ENCODE measurements around the gene MAN1C1. TPM values are rescaled to one million over a fixed set of nuclear protein-coding genes. Genes with fewer than 3 reads are reported as not detected.

The MAN1C1 gene
- total RNA-seq, 1 experiment from 2014 or later = 16.8 TPM

DNA sequence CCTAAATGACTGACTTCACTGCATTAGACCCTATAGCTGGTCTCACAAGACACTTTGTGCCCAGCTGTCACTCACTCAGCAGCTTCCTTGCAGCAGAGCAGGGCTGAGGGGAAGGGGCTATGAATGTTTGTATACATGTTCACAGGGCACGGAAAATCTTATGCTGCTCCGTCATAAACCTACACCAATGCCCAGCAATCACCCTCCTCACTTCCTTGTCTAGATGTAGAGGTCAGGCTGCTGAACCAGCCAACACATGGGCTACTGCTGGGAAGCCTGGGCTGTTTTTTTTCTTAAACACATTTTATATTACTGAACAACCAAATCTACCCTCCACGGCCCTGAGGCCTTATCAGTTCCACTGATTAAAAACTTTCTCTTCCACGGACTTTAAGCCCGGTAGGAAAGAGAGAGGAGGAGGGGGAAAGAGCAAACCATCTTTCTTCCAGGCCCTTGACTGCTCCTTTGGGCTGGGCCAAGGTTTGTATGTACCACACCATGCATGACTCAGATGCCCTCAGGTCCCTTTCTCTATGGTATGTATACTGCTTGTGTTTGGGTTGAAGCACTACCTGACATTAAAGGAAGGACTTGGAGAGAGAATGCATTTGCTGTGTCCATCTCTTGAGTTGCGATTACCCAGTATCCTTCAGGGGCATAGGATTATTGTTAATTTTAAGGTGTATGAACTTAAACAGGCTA lies 215.9 kb downstream of the MAN1C1 start:
- Mint-ChIP-seq H3K36me3 (peaks cover 77% of the 10 kb centered on the region), H3K27me3 (ENCODE audit: low read depth) (no peaks in the 10 kb centered on the region), H3K4me1 (no peaks in the 10 kb centered on the region), H3K4me3 (no peak overlapping the region), H3K27ac (no peak overlapping the region), H3K9me3 (no peaks in the 10 kb centered on the region)
- CTCF ChIA-PET = interaction anchor here (1.0 kb wide), 1 partner anchor 204 kb away, joined by 4 read pairs; no protein-coding TSS in a partner anchor
- DNase-seq (ENCODE audit: low spot score) (no peak), ATAC-seq (no peak)
- POLR2A ChIA-PET = no interaction called here
- TF ChIP-seq ZBTB21 (CRISPR knock-in tag; IDR thresholded peaks at IDR 0.05; ENCODE audit: borderline replicate concordance) (no peak), OVOL2 (CRISPR knock-in tag; IDR thresholded peaks at IDR 0.05; ENCODE audit: borderline replicate concordance) (no peak), PRRX2 (CRISPR knock-in tag; IDR thresholded peaks at IDR 0.05) (no peak), ELF4 (CRISPR knock-in tag; IDR thresholded peaks at IDR 0.05; ENCODE audit: low read depth) (no peak), RELA (CRISPR knock-in tag; IDR thresholded peaks at IDR 0.05; ENCODE audit: borderline replicate concordance) (no peak), FOXJ3 (CRISPR knock-in tag; IDR thresholded peaks at IDR 0.05; ENCODE audit: borderline replicate concordance) (no peak), ZNF671 (CRISPR knock-in tag; IDR thresholded peaks at IDR 0.05) (no peak), TCF7 (CRISPR knock-in tag; IDR thresholded peaks at IDR 0.05; ENCODE audit: low read depth) (no peak), CREM (CRISPR knock-in tag; IDR thresholded peaks at IDR 0.05) (no peak)
- TF ChIP-seq, protein P1, sequence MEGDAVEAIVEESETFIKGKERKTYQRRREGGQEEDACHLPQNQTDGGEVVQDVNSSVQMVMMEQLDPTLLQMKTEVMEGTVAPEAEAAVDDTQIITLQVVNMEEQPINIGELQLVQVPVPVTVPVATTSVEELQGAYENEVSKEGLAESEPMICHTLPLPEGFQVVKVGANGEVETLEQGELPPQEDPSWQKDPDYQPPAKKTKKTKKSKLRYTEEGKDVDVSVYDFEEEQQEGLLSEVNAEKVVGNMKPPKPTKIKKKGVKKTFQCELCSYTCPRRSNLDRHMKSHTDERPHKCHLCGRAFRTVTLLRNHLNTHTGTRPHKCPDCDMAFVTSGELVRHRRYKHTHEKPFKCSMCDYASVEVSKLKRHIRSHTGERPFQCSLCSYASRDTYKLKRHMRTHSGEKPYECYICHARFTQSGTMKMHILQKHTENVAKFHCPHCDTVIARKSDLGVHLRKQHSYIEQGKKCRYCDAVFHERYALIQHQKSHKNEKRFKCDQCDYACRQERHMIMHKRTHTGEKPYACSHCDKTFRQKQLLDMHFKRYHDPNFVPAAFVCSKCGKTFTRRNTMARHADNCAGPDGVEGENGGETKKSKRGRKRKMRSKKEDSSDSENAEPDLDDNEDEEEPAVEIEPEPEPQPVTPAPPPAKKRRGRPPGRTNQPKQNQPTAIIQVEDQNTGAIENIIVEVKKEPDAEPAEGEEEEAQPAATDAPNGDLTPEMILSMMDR (IDR thresholded peaks at IDR 0.05) = no peak
- TF ChIP-seq, protein P2, sequence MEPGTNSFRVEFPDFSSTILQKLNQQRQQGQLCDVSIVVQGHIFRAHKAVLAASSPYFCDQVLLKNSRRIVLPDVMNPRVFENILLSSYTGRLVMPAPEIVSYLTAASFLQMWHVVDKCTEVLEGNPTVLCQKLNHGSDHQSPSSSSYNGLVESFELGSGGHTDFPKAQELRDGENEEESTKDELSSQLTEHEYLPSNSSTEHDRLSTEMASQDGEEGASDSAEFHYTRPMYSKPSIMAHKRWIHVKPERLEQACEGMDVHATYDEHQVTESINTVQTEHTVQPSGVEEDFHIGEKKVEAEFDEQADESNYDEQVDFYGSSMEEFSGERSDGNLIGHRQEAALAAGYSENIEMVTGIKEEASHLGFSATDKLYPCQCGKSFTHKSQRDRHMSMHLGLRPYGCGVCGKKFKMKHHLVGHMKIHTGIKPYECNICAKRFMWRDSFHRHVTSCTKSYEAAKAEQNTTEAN (CRISPR knock-in tag; IDR thresholded peaks at IDR 0.05) = no peak
- TF ChIP-seq, protein P3, sequence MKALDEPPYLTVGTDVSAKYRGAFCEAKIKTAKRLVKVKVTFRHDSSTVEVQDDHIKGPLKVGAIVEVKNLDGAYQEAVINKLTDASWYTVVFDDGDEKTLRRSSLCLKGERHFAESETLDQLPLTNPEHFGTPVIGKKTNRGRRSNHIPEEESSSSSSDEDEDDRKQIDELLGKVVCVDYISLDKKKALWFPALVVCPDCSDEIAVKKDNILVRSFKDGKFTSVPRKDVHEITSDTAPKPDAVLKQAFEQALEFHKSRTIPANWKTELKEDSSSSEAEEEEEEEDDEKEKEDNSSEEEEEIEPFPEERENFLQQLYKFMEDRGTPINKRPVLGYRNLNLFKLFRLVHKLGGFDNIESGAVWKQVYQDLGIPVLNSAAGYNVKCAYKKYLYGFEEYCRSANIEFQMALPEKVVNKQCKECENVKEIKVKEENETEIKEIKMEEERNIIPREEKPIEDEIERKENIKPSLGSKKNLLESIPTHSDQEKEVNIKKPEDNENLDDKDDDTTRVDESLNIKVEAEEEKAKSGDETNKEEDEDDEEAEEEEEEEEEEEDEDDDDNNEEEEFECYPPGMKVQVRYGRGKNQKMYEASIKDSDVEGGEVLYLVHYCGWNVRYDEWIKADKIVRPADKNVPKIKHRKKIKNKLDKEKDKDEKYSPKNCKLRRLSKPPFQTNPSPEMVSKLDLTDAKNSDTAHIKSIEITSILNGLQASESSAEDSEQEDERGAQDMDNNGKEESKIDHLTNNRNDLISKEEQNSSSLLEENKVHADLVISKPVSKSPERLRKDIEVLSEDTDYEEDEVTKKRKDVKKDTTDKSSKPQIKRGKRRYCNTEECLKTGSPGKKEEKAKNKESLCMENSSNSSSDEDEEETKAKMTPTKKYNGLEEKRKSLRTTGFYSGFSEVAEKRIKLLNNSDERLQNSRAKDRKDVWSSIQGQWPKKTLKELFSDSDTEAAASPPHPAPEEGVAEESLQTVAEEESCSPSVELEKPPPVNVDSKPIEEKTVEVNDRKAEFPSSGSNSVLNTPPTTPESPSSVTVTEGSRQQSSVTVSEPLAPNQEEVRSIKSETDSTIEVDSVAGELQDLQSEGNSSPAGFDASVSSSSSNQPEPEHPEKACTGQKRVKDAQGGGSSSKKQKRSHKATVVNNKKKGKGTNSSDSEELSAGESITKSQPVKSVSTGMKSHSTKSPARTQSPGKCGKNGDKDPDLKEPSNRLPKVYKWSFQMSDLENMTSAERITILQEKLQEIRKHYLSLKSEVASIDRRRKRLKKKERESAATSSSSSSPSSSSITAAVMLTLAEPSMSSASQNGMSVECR (CRISPR knock-in tag; IDR thresholded peaks at IDR 0.05; ENCODE audit: borderline replicate concordance) = no peak
- TF ChIP-seq, protein P4, sequence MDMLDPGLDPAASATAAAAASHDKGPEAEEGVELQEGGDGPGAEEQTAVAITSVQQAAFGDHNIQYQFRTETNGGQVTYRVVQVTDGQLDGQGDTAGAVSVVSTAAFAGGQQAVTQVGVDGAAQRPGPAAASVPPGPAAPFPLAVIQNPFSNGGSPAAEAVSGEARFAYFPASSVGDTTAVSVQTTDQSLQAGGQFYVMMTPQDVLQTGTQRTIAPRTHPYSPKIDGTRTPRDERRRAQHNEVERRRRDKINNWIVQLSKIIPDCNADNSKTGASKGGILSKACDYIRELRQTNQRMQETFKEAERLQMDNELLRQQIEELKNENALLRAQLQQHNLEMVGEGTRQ (CRISPR knock-in tag; IDR thresholded peaks at IDR 0.05) = no peak

DNA sequence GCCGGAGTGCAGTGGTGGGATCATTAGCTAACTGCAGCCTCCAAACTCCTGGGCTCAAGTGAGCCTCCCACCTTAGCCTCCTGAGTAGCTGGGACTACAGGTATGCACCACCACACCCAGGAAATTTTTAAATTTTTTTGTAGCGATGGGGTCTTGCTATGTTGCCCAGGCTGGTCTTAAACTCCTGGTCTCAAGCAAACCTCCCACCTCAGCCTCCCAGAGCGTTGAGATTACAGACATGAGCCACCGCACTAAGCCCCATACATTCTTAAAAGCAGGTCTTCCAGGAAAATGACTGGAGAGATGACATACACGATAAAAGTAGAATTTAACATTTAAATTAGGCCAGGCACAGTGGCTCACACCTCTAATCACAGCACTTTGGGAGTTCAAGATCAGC lies 216.6 kb downstream of the MAN1C1 start:
- Mint-ChIP-seq H3K27me3 (ENCODE audit: low read depth) (no peaks in the 10 kb centered on the region), H3K36me3 (peaks cover 71% of the 10 kb centered on the region), H3K4me3 (no peak overlapping the region), H3K4me1 (no peaks in the 10 kb centered on the region), H3K27ac (no peak overlapping the region), H3K9me3 (no peaks in the 10 kb centered on the region)
- TF ChIP-seq, protein P2 (CRISPR knock-in tag; IDR thresholded peaks at IDR 0.05) = no peak
- peak; percentile 46; the same call in 1 of the 2 replicates for TF ChIP-seq ZNF121 (CRISPR knock-in tag; IDR thresholded peaks at IDR 0.05)
- ChIA-PET CTCF (interaction anchor here (1.7 kb wide), 1 partner anchor 62 kb away, joined by 5 read pairs; no protein-coding TSS in a partner anchor), POLR2A (no interaction called here)
- DNase-seq (ENCODE audit: low spot score) (no peak), ATAC-seq (no peak)

Other genes with a start within 250 kb of the MAN1C1 start
- 0.24 to 0.27 TPM in 2 of 3 replicates, not detected in the other for gene RHCE, start 196.0 kb upstream of the MAN1C1 start, total RNA-seq (2021)
- 9.0 to 9.5 TPM (median 9.0 TPM) in 3 replicates for gene MACO1, start 185.9 kb upstream of the MAN1C1 start, total RNA-seq (2021)
- 14.1 to 16.3 TPM (median 14.2 TPM) in 3 replicates for gene LDLRAP1, start 73.2 kb upstream of the MAN1C1 start, total RNA-seq (2021)
- gene SELENON, start 183.4 kb downstream of the MAN1C1 start, total RNA-seq (2021) = 80.2 to 99.6 TPM (median 96.0 TPM) in 3 replicates
- 28.9 to 32.2 TPM (median 30.5 TPM) in 3 replicates for gene MTFR1L, start 203.2 kb downstream of the MAN1C1 start, total RNA-seq (2021)
- gene AUNIP, start 242.7 kb downstream of the MAN1C1 start, total RNA-seq (2021) = 14.2 to 16.1 TPM (median 15.1 TPM) in 3 replicates

Measured in WTC11 (cell line).